Gastroesophageal sphincter (tissue), 4 donors: ENCODE measurements around the gene TRIM63. TPM values are rescaled to one million over a fixed set of nuclear protein-coding genes. Genes with fewer than 3 reads are reported as not detected.
A peak's percentile ranks its signal among the peaks of the same experiment; 100 is the strongest.

ENCODE experiments used
- ATAC-seq: fragments of 150-250 bp; one replicate; pipeline ENCODE4 v1.9.1; 2016; ENCODE audit warnings: mild to moderate bottlenecking, moderate library complexity
- H3K27ac ChIP-seq, 4 donors: fragments of 200-600 bp; sonication (generic) in 3 of 4; 1 replicate in 3 of 4; 2 replicates in 1 of 4; pipeline ENCODE4 v1.5.1; 2016 to 2019
- H3K27me3 ChIP-seq: fragments of 200-600 bp; sonication (generic); one replicate; pipeline ENCODE4 v1.5.1; 2019
- H3K36me3 ChIP-seq, 2 donors: fragments of 200-600 bp; sonication (generic); one replicate each; pipeline ENCODE4 v1.5.1; 2019; ENCODE audit warnings: control low read depth in 1 of 2
- H3K4me1 ChIP-seq, 3 donors: fragments of 200-600 bp; sonication (generic); 1 replicate in 2 of 3; 2 replicates in 1 of 3; pipeline ENCODE4 v1.5.1; 2016 to 2019; ENCODE audit warnings: control low read depth in 2 of 3
- H3K4me3 ChIP-seq, 2 donors: fragments of 200-600 bp; sonication (generic); one replicate each; pipeline ENCODE4 v1.5.1; 2019; ENCODE audit warnings: mild to moderate bottlenecking in 1 of 2, moderate library complexity in 1 of 2
- H3K9me3 ChIP-seq, 3 donors: fragments of 200-600 bp; sonication (generic); one replicate each; pipeline ENCODE4 v1.5.1; 2017 to 2019; ENCODE audit warnings: control low read depth in 2 of 3
- CTCF ChIP-seq, 4 experiments: fragments of 200-600 bp in 2 of 4; fragments of 450-650 bp in 2 of 4; sonication (generic) in 1 of 4; IDR thresholded peaks; one replicate each; pipeline ENCODE4 v1.5.1; 2017 to 2019; ENCODE audit warnings: antibody characterized with exemption in 4 of 4, mild to moderate bottlenecking in 2 of 4, moderate library complexity in 2 of 4
- EP300 ChIP-seq: sonication (generic); formaldehyde crosslinking; IDR thresholded peaks from one replicate; pipeline ENCODE4 v1.6.1; 2017; ENCODE audit warnings: antibody characterized with exemption, mild to moderate bottlenecking
- POLR2A ChIP-seq, 2 donors: fragments of 450-650 bp; IDR thresholded peaks; one replicate each; pipeline ENCODE4 v1.6.1; 2017; ENCODE audit warnings: antibody characterized with exemption in 2 of 2, mild to moderate bottlenecking in 2 of 2, moderate library complexity in 1 of 2
- POLR2AphosphoS5 ChIP-seq: sonication (generic); formaldehyde crosslinking; IDR thresholded peaks from one replicate; pipeline ENCODE4 v1.6.1; 2017; ENCODE audit warnings: antibody characterized with exemption
- WGBS, 2 donors: methylation state at CpG; one replicate each; pipeline ENCODE4 v1.1.5; 2018; ENCODE audit warnings: low coverage in 1 of 2; 5-methylcytosine and 5-hydroxymethylcytosine counted together
- small RNA-seq, 4 donors: library from RNA; depleted of rRNA; stranded (forward); fragments of <200 nt; gene quantifications; one replicate each; pipeline ENCODE3, GENCODE V24; 2016
- total RNA-seq, 4 donors: library from RNA; depleted of rRNA; stranded (reverse); fragments of >200 nt; gene quantifications; one replicate each; pipeline ENCODE4 v1.1.0, GENCODE V29; 2016

TRIM63 gene
- total RNA-seq, 4 donors from 2014 or later, result 0.15 to 2.3 (median 0.82) TPM

- TF ChIP-seq CTCF (IDR thresholded peaks at IDR 0.05) (no peak), EP300 (no peak), POLR2A (IDR thresholded peaks at IDR 0.05) (no peak), POLR2AphosphoS5 (no peak)
- WGBS, 2 donors, result 51 to 62% methylated on average over 4 to 6 of the region's 6 CpGs
Measured at GRCh38 chr1:26009796-26010447, 57.5 kb downstream of the TRIM63 start.

GRCh38 chr1:26006710-26007109 lies 60.7 kb downstream of the TRIM63 start:
- H3K9me3 ChIP-seq, result no peaks in the 10 kb centered on the region
- no peak overlapping the region for H3K27ac ChIP-seq
- no peak for ATAC-seq
- no peaks in the 10 kb centered on the region for H3K36me3 ChIP-seq
- no peaks in the 10 kb centered on the region for H3K27me3 ChIP-seq
- 91 to 93% methylated on average over 16 of the region's 16 CpGs for WGBS, 2 donors
- no peaks in the 10 kb centered on the region for H3K4me1 ChIP-seq
- TF ChIP-seq POLR2A (IDR thresholded peaks at IDR 0.05) (no peak), EP300 (no peak), CTCF (IDR thresholded peaks at IDR 0.05) (no peak)
- H3K4me3 ChIP-seq, result no peak overlapping the region

More at GRCh38 chr1:26009796-26010447, 57.5 kb downstream of the TRIM63 start:
- no peak for ATAC-seq
- no peaks in the 10 kb centered on the region for H3K27me3 ChIP-seq
- H3K36me3 ChIP-seq, result no peaks in the 10 kb centered on the region
- no peak overlapping the region for H3K27ac ChIP-seq
- H3K9me3 ChIP-seq, result no peaks in the 10 kb centered on the region
- no peak overlapping the region for H3K4me3 ChIP-seq
- no peaks in the 10 kb centered on the region for H3K4me1 ChIP-seq

- ATAC-seq, result peak; percentile 46
- H3K36me3 ChIP-seq, result no peaks in the 10 kb centered on the region
- no peak overlapping the region for H3K4me3 ChIP-seq
- TF ChIP-seq POLR2A (IDR thresholded peaks at IDR 0.05), result no peak
- TF ChIP-seq CTCF (IDR thresholded peaks at IDR 0.05), result no peak
- no peak for TF ChIP-seq POLR2AphosphoS5
- no peak for TF ChIP-seq EP300
- H3K27ac ChIP-seq, result peak overlapping the region in 2 of 4 donors; percentile 32 to 47
- no peaks in the 10 kb centered on the region for H3K4me1 ChIP-seq
- no peaks in the 10 kb centered on the region for H3K27me3 ChIP-seq
- 44 to 47% methylated on average over 2 to 3 of the region's 4 CpGs for WGBS, 2 donors
- no peaks in the 10 kb centered on the region for H3K9me3 ChIP-seq
Measured at GRCh38 chr1:26005434-26006105, 61.9 kb downstream of the TRIM63 start.

GRCh38 chr1:26003756-26004155 lies 63.7 kb downstream of the TRIM63 start:
- Histone ChIP-seq H3K36me3 (no peaks in the 10 kb centered on the region), H3K9me3 (no peaks in the 10 kb centered on the region), H3K27me3 (no peaks in the 10 kb centered on the region), H3K4me3 (no peak overlapping the region), H3K27ac (no peak overlapping the region), H3K4me1 (peaks cover 0 to 2% (median 0%) of the 10 kb centered on the region in 3 donors)
- TF ChIP-seq CTCF (IDR thresholded peaks at IDR 0.05) (no peak), POLR2A (IDR thresholded peaks at IDR 0.05) (no peak), POLR2AphosphoS5 (no peak), EP300 (no peak)
- WGBS, 2 donors, result 79 to 93% methylated on average over 2 of the region's 2 CpGs
- no peak for ATAC-seq

GRCh38 chr1:26003262-26003661 lies 64.2 kb downstream of the TRIM63 start:
- TF ChIP-seq POLR2A (IDR thresholded peaks at IDR 0.05), result no peak
- TF ChIP-seq POLR2AphosphoS5, result no peak
- H3K9me3 ChIP-seq, result no peaks in the 10 kb centered on the region
- 78 to 90% methylated on average over 4 of the region's 4 CpGs for WGBS, 2 donors
- no peak for ATAC-seq
- peaks cover 0 to 7% (median 0%) of the 10 kb centered on the region in 3 donors for H3K4me1 ChIP-seq
- H3K4me3 ChIP-seq, result no peak overlapping the region
- no peak overlapping the region for H3K27ac ChIP-seq
- H3K36me3 ChIP-seq, result no peaks in the 10 kb centered on the region
- H3K27me3 ChIP-seq, result no peaks in the 10 kb centered on the region

Small RNA genes lying within 50 kb of the gene (small RNA-seq; reads per million reads assigned to genes)
- gene RF00283 (0 reads per million in 4 donors), gene RF00492 (0 reads per million in 4 donors)

Other genes with a start within 250 kb of the TRIM63 start
- 100 to 1,000 TPM in 2 of 4 donors, 10 to 100 TPM in 2; 83.2 to 128 (median 101) TPM for gene MTFR1L, start 247.7 kb downstream of the TRIM63 start, total RNA-seq
- 1 to 10 TPM in 1 of 4 donors, under 1 TPM in 1, not detected in 2; 0.52 to 1.1 TPM for gene AUNIP, start 208.2 kb downstream of the TRIM63 start, total RNA-seq
- gene PAQR7, start 191.9 kb downstream of the TRIM63 start, total RNA-seq, result 10 to 100 TPM in 1 of 4 donors, 1 to 10 TPM in 3; 6.5 to 13.7 (median 7.8) TPM
- 10 to 100 TPM; 12.2 to 30.0 (median 14.6) TPM for gene STMN1, start 161.2 kb downstream of the TRIM63 start, total RNA-seq
- 10 to 100 TPM in 1 of 4 donors, 1 to 10 TPM in 3; 6.6 to 12.2 (median 8.5) TPM for gene PAFAH2, start 69.6 kb downstream of the TRIM63 start, total RNA-seq
- gene EXTL1, start 45.9 kb downstream of the TRIM63 start, total RNA-seq, result under 1 TPM in 3 of 4 donors, not detected in 1; 0.08 to 0.81 (median 0.31) TPM
- gene SLC30A2, start 21.5 kb downstream of the TRIM63 start, total RNA-seq, result not detected
- gene PDIK1L, start 44.2 kb upstream of the TRIM63 start, total RNA-seq, result 1 to 10 TPM; 6.2 to 9.3 (median 6.8) TPM
- 10 to 100 TPM in 1 of 4 donors, 1 to 10 TPM in 3; 3.4 to 12.5 (median 7.7) TPM for gene FAM110D, start 91.4 kb upstream of the TRIM63 start, total RNA-seq
- not detected for gene C1orf232, start 101.3 kb upstream of the TRIM63 start, total RNA-seq
- 10 to 100 TPM in 3 of 4 donors, 1 to 10 TPM in 1; 5.0 to 22.8 (median 16.6) TPM for gene ZNF593, start 102.3 kb upstream of the TRIM63 start, total RNA-seq
- gene ZNF593OS, start 104.2 kb upstream of the TRIM63 start, total RNA-seq, result not detected
- gene CNKSR1, start 109.9 kb upstream of the TRIM63 start, total RNA-seq, result 1 to 10 TPM in 2 of 4 donors, under 1 TPM in 1, not detected in 1; 0.81 to 1.7 (median 1.1) TPM
- gene CATSPER4, start 123.0 kb upstream of the TRIM63 start, total RNA-seq, result not detected
- gene CEP85, start 166.6 kb upstream of the TRIM63 start, total RNA-seq, result 1 to 10 TPM; 1.3 to 6.8 (median 4.7) TPM
- gene SH3BGRL3, start 212.5 kb upstream of the TRIM63 start, total RNA-seq, result 10 to 100 TPM; 31.6 to 60.2 (median 44.0) TPM
- gene UBXN11, start 239.0 kb upstream of the TRIM63 start, total RNA-seq, result 10 to 100 TPM in 2 of 4 donors, 1 to 10 TPM in 2; 3.7 to 12.1 (median 10.5) TPM